ENCODE measurements around the gene NDUFS3.

- TF ChIP-seq CTCF (conservative IDR thresholded peaks at IDR 0.05), result no peak
- TF ChIP-seq ZFX (IDR thresholded peaks at IDR 0.05), result no peak
Observed at GRCh38 chr11:47550288-47551047, 28.4 kb upstream of the NDUFS3 start.

Data from C4-2B (cell line).